ENCODE measurements around the gene SLC43A3. TPM values are rescaled to one million over a fixed set of nuclear protein-coding genes. Genes with fewer than 3 reads are reported as not detected.

Gene SLC43A3
- total and polyA plus RNA-seq, 2 donors (not counting 3 experiments of a cell fraction or from before 2014, with no cell fraction given) = 68.9 to 104 TPM

- peaks cover 34 to 37% of the 10 kb centered on the region in 2 experiments for H3K27me3 ChIP-seq (ENCODE audit: control insufficient read depth in 2 of 2, insufficient read depth in 2 of 2, low read length in 2 of 2)
- no peaks in the 10 kb centered on the region for H3K79me2 ChIP-seq (ENCODE audit: control insufficient read depth, insufficient read depth, low read length)
- H3K9me3 ChIP-seq (replicated peaks; ENCODE audit: control insufficient read depth, insufficient read depth, low read length) = no peaks in the 10 kb centered on the region
- no peak within 1 kb of the TSS for H3K9ac ChIP-seq (replicated peaks; ENCODE audit: extremely low read depth, insufficient read depth, low read length)
- no peak within 1 kb of the TSS for H3K27ac ChIP-seq (ENCODE audit: insufficient read depth, low read depth, low read length)
- FAIRE-seq (peak; percentile 73), DNase-seq (ENCODE audit: low read depth, low spot score) (peak; percentile 36)
- no peak for TF ChIP-seq JUN (IDR thresholded peaks at IDR 0.05; ENCODE audit: borderline replicate concordance, insufficient read depth, insufficient read length, low read depth)
- TF ChIP-seq, protein P1, sequence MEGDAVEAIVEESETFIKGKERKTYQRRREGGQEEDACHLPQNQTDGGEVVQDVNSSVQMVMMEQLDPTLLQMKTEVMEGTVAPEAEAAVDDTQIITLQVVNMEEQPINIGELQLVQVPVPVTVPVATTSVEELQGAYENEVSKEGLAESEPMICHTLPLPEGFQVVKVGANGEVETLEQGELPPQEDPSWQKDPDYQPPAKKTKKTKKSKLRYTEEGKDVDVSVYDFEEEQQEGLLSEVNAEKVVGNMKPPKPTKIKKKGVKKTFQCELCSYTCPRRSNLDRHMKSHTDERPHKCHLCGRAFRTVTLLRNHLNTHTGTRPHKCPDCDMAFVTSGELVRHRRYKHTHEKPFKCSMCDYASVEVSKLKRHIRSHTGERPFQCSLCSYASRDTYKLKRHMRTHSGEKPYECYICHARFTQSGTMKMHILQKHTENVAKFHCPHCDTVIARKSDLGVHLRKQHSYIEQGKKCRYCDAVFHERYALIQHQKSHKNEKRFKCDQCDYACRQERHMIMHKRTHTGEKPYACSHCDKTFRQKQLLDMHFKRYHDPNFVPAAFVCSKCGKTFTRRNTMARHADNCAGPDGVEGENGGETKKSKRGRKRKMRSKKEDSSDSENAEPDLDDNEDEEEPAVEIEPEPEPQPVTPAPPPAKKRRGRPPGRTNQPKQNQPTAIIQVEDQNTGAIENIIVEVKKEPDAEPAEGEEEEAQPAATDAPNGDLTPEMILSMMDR (IDR thresholded peaks at IDR 0.05; ENCODE audit: extremely low read depth in 1 of 2, insufficient read depth in 1 of 2, low read depth in 1 of 2, low read length in 2 of 2) = peak in 1 of 2 donors; percentile 44
- no peak for TF ChIP-seq POLR2AphosphoS5 (IDR thresholded peaks at IDR 0.05; ENCODE audit: insufficient read depth, low read depth, low read length)
- no peaks in the 10 kb centered on the region for H3K9me1 ChIP-seq (replicated peaks; ENCODE audit: control insufficient read depth, extremely low read depth, insufficient read depth, low read length)
- H3K4me3 ChIP-seq (replicated peaks in 1 of 3; ENCODE audit: insufficient read depth in 1 of 3, low read depth in 1 of 3, low read length in 3 of 3) = peak within 1 kb of the TSS in 1 of 3 experiments; percentile 33
- H3K4me2 ChIP-seq (ENCODE audit: insufficient read depth, low read length) = peak within 1 kb of the TSS; percentile 45
- H4K20me1 ChIP-seq (replicated peaks; ENCODE audit: control insufficient read depth, extremely low read depth, insufficient read depth, low read length) = no peaks in the 10 kb centered on the region
- peak within 1 kb of the TSS; percentile 72 for H2AFZ ChIP-seq (ENCODE audit: low read depth, low read length)
- dilution Hi-C loops (cut with MboI; ENCODE audit: extremely low pct_ligation_motif_present, low sequenced_read_pairs) (no loop called here), intact Hi-C loops (cut with micrococcal nuclease) (no loop called here)
- ChIA-PET CTCF (interaction anchor here (0.6 to 5.6 kb wide), 22 partner anchors 9 to 184 kb away, joined by 3 to 152 read pairs (median 5); partner anchors contain the start of genes SLC43A1 and TIMM10), POLR2A (interaction anchor here (0.5 to 0.7 kb wide), 3 partner anchors 103 to 182 kb away, joined by 3 to 4 read pairs (median 3); no protein-coding TSS in a partner anchor)
- no TSS peak for BruUV-seq (replicated peaks)
- peaks cover 14% of the 10 kb centered on the region for H3K4me1 ChIP-seq (ENCODE audit: control insufficient read depth, extremely low read depth, insufficient read depth, low read length)
- H3K36me3 ChIP-seq (ENCODE audit: control insufficient read depth in 2 of 2, extremely low read depth in 1 of 2, insufficient read depth in 2 of 2, low read length in 2 of 2) = no peaks in the 10 kb centered on the region
Measured at GRCh38 chr11:57460022-57460757, 33.3 kb upstream of the SLC43A3 start, which contains the start of gene RTN4RL2. Gene RTN4RL2 (plus strand): TSS chr11:57460528. CDS start chr11:57460866, 338 bp downstream.
